NCI-H446 (cell line): ENCODE results near the gene LURAP1L.
A peak's percentile ranks its signal among the peaks of the same experiment; 100 is the strongest.

Experiments used
- DNase-seq, 2 experiments: peaks; one replicate each; lab custom pipeline; 2025; lab: John Stamatoyannopoulos, UW

Gene LURAP1L

DNA sequence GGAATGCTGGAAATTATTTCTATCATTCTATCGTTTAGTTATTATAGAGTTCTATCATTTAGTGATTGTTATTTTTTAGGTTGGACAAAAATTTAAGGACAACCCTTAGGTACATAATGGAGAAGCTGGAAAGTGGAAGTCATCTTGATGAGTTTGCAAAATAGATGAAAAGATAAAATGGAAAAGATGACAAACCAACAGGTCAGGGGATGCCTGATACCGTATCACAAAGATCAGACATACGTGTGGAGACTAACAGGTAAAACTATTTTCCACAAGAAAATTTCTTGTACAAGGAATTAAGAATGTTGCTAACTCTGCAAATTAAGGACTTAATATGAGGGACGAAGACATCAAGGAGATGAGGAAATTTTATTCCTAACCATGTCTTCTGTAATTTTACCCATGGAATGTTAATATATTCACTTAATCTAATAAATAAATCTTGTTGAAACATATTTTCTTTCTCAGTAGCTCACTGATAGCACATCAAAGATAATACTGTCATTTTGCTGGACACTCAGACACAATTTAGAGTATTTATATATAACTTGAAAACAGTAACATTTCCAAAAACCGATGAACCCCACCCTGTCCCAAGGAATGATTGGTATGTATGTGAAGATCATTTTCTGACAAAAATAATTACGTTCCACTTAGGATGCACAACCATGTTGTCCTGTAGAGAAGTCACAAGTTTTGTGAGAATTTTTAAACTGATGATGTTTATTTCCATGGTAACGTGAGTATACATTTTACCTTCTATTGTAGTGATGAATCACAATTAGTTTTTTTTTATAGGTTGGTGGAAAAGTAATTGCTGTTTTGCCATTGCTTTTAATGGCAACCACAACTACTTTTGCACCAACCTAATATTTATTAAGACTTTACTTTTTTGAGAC is 2.6 kb downstream of the LURAP1L start:
- DNase-seq: no peak

DNA sequence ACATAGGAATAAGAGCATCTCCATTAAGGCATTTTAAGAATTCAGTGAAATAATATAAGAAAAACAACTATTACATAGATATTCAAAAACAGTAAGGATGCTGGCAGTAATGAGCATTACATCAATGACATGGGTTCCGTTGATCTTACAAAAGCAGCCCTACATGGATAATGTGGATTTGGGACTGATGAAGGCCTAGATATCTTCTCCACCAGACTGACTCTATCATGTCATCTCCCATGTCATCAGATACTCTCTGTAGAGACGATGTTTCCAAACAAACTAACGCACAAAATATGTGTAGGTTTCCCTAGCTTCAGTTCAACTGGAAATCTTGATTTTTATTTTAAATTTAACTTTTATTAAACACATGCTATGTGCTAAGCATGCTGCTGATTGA is 3.6 kb downstream of the LURAP1L start:
- no peak for DNase-seq

DNA sequence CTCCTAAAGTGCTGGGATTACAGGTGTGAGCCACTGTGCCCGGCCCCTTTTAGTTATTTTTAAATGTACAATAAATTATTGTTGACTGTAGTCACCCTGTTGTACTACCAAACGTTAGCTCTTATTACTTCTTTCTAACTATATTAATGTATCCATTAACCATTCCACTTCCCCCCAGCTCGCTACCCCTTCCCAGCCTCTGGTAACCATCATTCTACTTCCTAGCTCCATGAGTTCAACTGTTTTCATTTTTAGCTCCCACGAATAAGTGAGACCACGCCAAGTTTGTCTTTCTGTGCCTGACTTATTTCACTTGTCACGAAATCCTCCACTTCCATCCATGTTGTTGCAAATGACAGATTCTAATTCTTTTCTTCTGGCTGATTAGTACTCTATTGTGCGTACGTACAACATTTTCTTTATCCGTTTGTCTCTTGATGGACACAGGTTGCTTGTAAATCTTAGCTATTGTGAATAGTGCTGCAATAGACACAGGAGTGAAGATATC is 6.5 kb downstream of the LURAP1L start:
- no peak for DNase-seq

DNA sequence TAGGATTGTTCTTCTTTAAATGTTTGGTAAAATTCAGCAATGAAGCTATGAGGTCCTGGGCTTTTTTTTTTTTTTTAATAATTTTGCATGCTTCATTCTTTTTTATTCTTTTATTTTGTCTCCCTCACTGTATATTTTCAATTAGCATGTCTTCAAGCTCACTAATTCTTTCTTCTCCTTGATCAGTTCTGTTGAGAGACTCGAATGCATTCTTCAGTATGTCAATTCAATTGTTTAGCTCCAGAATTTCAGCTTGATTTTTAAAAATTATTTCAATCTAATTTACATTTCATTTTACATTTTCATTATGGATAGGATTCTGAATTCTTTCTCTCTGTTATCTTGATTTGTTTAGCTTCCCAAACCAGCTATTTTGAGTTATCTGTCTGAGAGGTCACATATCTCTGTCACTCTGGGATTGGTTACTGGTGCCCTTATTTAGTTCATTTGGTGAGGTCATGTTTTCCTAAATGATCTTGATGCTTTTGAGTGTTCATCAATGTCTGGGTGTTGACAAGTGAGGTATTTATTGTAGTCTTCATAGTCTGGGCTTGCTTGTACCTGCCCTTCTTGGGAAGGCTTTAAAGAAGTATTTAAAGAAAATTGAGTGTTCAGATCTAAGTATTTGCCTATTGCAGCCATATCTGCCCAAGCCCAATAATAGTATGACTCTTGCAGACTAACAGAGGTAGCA is 9.1 kb downstream of the LURAP1L start:
- DNase-seq: no peak

DNA sequence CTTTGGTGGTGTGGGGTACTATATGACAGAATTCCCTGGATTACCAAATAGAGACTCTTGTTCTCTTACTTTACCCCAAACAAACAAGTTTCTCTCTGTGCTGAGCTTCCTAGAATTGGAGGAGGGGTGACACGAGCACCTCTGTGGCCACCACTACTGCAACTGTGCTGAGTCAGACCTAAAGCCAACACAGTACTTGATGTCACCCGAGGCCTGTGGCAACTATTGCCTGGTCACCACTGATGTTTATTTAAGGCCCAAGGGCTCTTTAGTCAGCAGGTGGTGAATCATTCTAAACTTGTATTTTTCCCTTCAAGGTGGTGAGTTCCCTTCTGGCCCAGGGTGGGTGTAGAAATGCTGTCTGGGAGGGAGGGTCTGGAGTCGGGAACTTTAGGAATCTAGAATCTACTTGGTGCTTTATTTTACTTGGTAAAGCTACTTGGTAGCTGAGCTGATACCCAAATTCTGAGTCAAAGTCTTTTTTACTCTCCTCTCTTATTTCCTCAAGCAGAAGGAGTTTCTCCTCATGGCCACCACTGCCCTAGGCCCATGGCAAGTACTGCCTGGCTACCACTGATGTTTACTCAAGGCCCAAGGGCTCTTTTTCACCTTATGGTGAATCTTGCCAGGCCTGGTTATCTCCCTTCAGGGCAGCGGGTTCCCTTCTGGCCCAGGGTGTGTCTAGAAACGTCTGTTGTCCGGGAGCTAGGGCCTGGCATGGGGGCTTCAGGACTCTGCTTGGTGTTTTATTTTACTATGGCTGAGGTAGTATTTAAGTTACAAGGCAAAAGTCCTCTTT is 9.8 kb downstream of the LURAP1L start:
- peak in 1 of 2 experiments; percentile 68 for DNase-seq

DNA sequence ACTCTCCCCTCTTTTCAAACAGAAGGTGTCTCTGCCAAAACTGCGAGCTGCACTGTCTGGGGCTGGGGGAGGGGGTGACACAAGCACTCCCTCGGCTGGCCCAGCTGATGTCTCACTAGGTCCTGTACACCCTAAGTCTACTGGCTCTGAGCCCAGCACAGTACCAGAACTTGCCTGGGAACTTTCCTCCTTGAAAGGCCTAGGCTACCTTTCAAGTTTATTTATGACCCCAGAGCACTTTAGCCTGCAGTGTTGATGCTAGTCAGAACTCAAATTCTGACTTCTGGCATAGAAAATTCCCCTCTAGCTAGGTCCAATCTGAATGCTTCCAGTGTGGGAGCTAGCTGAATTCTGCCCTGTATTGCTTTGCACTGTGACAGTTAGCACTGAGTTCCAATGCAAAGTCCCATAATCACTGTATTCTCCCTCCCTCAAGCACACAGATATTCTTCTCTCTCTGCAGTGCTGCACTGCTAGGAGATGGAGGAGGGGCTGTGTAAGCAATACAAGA is 10.5 kb downstream of the LURAP1L start:
- DNase-seq: peak; percentile 63 to 77

DNA sequence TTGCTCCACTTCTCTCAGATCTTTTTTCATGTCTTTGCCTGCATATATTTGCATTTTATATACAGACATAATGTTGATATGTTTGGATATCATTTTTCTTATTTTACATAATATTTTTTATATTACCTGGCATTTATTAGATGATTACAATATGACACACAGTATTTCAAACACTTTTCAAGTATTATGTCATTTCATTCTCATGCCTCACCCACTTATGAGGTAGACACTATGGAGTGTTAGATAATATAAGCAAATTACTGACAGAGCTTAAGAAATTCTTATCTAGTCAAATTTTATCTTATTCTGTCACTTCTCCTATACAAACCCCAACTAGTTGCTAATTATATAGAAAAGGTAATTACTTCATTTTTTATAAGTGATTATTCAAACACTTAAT is 11.1 kb downstream of the LURAP1L start:
- DNase-seq: no peak

DNA sequence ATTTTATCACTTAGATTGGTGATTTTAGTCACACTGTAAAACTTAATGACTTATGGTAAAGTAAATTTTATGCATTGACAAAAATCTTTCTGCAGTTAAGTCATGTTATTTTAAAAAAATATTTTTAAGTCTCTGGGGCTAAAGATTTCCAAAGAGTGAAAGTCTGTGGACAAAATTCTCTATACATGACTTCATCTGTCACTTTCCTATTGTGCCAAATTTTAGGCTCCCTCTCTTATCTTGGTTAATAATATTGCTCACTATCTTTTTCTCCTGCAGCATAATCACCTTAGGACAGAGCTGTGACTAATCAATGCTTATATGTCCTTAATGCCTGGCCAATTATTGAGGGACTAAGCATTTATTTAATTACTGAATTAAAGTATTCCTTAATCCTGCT is 15.2 kb downstream of the LURAP1L start:
- no peak for DNase-seq

DNA sequence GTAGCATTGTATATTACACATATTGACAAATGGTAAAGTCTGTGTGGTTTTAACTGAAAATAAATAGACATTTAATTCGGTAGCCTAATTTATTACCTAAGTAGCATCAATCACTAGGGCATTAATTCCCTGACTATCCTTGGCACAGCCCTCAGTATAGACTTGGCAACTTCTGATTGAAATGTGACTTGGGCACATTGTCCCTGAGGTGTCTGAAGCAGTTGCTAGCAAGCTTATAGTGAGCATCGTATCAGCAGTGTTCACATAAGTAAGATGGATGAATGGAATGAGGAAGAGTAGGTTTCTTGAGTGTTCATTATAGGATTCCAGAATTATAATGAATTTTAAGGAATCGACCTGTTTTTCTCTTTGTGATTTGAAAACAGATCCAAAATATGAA is 16.1 kb downstream of the LURAP1L start:
- peak; percentile 80 to 85 for DNase-seq

DNA sequence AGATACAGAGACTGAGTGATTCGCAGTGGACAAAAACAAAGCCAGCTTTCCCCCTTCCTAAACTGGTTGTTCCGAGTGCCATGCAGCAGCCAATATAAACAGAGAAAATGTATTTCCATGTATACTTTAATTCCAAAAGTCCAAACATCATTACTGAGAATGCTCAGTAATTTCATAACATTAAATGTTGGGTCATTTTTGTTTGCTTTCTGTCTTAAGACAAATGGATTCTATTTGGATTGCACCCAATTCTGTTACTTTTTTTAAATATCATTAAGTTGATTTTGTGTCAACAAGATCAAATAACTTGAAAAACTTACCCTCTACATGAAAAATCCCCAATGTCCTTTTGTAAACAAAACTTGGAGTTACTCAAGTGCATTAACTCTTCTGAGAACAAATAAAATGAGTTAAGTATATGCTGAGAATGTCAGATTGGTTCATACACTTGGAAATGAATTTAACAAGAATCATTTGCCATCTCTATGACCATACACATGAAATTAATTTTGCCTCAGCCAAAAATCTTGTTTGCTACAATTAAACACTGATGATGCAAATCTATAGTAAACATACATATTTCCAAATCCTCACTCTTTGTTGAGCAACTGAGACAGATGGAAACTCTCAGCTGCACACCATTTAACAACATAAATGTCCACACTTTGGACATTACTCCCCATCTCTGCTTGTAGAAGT is 19.4 kb downstream of the LURAP1L start:
- peak; percentile 58 to 67 for DNase-seq

DNA sequence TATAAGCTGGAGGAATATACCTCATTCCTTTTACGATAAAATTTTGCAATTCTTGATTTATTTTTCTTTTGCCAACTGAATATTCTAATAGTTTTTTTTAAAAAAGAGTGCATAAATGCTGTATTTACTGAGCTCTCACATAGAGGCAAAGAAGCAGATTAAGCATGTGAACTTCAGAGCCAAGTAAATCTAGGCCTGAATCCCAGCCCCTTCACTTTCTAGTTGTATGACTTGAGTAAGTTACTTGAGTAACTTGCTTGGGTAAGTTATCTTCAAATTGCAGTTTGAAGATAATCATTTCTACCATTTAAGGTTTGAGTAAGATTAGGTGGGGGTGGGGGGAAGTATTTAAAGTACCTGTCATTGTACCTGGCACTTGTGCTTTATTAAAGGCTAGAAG is 21.8 kb downstream of the LURAP1L start:
- peak; percentile 54 to 72 for DNase-seq

DNA sequence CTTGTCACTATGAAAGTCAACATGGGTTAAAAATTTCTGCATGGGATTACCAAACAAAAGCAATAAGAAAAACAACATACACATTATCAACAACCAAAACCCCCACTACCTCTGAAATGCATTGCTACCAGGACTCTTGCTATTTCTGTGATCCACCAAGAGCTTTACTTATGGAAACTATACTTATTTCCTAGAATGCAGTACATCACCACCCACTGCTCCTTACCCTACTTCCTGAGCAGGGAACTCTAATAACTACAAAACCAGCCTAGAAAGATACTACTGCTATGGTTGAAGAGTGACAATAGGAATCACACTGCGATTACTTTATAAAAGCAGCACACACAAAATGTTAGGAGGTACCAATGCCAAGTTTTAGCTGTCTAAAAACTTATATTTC is 22.2 kb downstream of the LURAP1L start:
- peak in 1 of 2 experiments; percentile 51 for DNase-seq

DNA sequence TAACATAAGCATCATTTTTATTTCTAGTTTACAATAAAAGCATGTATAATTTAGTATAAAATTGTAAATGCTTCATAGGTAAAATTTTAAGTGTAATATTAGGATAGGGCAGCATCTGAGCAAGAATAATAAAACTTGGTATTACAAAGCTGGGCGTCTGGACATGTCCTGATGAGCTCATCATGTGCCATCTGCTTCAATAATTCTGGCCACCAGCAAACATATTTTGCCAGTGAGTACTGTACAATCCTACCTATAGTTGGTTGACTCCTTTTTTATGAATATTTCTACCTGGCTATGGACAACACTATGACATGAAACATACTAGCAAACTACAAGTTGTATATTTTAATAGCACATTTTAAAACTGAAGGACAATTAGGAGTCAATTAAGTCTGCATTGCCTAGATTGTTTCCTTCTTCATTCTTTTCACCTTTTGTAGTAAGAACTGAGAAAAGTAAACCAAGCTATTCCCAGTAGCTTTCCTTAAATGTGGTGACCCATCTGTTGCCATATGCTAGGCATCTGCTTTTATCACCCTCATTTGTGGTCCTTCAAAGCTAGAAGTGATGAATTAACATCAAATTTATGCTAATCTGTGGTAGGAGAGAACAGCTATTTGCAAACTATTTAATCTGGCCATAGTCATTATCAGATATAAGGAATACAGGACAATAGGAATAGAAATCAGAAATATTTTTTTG is 23.4 kb downstream of the LURAP1L start:
- DNase-seq: peak; percentile 82 to 92

DNA sequence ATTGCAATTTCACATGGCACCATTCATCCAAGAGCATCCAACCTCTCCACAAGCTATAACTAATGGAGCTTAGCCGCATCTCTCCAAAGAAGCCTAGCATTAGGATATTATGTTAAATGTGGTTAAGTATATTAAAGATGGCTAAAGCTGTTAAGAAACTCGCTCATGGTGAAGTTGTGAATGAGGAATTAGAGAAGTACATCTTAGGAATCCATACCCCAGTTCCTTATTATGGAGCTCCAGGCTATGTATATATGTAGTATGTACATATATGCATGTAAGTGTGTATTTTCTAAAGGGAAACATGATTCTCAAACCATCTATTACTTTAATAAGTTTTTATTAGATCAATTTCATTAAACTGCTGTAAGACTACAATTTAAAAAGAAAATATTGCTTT is 26.4 kb downstream of the LURAP1L start:
- DNase-seq: no peak

DNA sequence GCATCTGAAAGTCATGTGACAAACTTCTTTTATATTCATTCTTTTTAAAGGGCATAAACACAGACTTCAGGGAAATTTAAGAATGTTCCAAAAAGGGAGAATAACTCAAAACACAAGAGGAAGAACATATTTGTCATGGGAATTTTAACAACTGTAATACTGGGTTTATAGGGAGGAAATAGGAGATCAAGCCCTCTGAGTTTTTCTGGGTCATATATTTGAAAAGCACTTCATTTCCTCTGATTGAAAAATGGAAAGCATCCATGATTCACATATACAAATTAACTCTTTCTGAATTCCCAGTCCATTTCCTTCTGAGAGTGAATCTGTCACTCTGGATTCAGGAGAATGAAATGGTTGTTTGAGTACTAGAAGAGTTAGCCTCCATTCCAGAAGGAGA is 26.8 kb downstream of the LURAP1L start:
- no peak for DNase-seq

DNA sequence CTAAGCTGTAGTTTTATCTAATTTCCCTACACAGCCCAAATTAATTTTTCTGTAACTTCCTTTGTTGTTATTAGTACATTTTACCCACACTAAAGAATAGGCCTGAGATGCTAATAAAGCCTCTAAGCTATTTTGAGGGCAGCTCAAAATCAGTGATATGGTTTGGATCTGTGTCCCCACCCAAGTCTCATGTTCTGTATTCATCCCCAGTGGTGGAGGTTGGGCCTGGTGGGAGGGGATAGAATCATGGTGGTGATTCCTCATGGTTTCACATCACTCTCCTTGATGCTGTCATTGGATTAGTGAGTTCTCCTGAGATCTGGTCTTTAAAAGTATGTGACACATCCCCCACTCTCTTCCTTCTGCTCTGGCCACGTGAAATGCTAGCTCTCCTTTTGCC is 27.3 kb downstream of the LURAP1L start:
- DNase-seq: no peak

DNA sequence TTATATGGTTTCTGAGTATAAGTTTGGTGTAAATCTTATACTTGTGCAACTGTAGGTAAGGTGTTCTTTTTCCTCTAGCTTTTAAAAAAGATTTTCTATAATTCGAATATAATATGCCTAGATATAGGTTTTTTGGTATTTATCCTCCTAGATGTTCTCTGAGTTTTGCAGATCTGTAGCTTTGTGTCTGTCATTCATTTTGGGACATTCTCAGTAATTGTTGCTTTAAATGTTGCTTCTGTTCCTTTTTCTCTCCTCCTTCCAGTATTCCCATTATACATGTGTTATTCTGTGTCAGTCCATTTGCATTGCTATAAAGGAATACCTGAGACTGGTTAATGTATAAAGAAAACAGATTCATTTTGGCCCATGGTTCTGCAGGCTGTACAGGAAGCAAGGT is 33.7 kb downstream of the LURAP1L start:
- no peak for DNase-seq

DNA sequence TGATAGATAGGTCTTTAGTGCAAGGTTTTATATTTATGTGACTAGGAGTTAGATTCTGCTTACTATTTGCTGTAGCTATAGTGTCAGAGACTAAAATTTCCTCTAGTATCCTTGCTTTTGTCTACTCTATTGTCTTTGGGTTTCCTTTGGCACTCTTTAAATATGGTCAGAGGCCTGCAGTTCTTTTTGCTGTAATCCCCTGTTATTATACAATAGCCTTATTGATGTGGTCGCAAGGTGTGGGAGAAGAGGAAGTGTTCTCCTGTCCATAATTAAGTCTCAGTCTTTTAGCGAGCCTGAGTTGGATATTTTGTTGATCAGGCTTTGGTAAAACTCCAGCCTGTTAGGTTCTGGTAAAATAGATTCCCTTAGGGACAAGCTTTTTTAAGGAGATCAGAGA is 34.9 kb downstream of the LURAP1L start:
- DNase-seq: no peak

DNA sequence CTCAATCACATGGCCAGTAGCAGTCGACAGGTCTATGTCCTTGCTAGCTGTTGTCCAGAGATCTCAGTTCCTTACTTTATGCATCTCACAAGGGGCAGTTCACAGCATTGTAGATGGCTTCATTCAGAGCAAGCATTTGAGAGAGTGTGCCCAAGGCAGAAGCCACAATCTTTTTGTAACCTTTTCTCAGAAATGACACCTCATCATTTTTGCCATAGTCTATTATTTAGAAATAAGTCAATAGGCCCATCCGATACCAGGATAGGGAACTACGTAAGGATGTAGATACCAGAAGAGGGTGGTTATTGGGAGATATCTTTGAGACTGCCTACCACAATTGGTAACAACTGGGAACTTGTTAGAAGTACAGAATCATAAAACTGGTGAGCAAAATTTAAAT is 37.1 kb downstream of the LURAP1L start:
- DNase-seq: no peak

DNA sequence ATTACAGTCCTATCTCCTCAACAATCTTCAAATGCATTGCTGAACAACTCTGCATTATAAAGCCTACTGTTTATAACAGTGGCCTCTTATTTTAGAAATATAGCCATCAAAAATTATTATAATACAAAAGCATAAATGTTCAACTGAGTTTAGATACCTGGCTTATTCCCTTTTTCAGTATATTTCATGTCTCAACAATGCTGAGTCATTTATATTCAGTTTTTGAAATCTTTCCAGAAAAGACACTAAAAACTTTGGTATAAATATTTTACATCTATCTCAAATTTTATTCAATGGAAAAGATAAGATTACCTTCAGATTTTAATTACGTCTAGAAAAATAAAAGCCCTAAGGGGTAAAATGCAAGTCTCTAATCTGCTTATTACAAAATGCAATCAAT is 37.9 kb downstream of the LURAP1L start:
- DNase-seq: no peak

DNA sequence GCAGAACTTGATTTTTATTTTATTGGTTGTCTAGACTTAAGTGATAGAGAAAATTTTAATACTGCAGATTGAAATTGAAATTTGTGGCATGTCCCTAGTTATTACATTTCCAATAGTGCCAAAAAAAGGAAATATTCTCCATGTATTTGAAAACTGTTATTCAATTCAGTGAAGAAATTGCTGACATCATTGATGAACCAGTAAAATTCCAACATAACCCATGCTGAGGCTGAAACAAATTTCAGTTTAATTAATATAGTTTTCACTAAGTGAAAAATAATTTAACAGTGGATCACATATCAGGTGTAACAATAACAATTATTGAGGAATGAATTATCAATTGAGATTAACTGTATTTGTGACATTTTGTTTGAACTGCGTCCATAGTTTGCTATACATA is 38.7 kb downstream of the LURAP1L start:
- no peak for DNase-seq
